ENCODE data around the gene PRKAR1B. TPM values are rescaled to one million over a fixed set of nuclear protein-coding genes. Genes with fewer than 3 reads are reported as not detected.

Gene PRKAR1B
- total RNA-seq, 1 experiment from 2014 or later = 62.0 TPM

- POLR2A ChIA-PET = no interaction called here
- CTCF ChIA-PET = no interaction called here
- in situ Hi-C loops (cut with HindIII; ENCODE audit: low pct_unique_long_range_greater_than_20kb, low sequenced_read_pairs) (no loop called here), intact Hi-C loops (cut with micrococcal nuclease; ENCODE audit: unreplicated experiment) (no loop called here)
- DNase-seq (ENCODE audit: low read depth, low spot score) (no peak), ATAC-seq (no peak)
- BruUV-seq (replicated peaks) = no TSS peak
- Histone ChIP-seq H3K36me3 (ENCODE audit: control insufficient read depth, insufficient read depth, low read length) (no peaks in the 10 kb centered on the region), H3K9me3 (ENCODE audit: control insufficient read depth, insufficient read depth, low read depth, low read length) (no peaks in the 10 kb centered on the region), H3K4me1 (ENCODE audit: control insufficient read depth, insufficient read depth, low read length) (no peaks in the 10 kb centered on the region; the same call in 1 of the 2 replicates), H3K27ac (ENCODE audit: low read length) (no peak overlapping the region), H3K27me3 (ENCODE audit: control insufficient read depth, insufficient read depth, low read length) (no peaks in the 10 kb centered on the region), H3K4me3 (ENCODE audit: low read depth in 2 of 2, low read length in 2 of 2) (no peak overlapping the region)
- TF ChIP-seq REST (IDR thresholded peaks at IDR 0.05; ENCODE audit: insufficient read depth in 1 of 2, low read depth in 2 of 2, low read length in 1 of 2) = no peak
- no peak for TF ChIP-seq TCF7L2 (IDR thresholded peaks at IDR 0.05; ENCODE audit: low read depth, low read length)
- TF ChIP-seq POLR2AphosphoS5 (IDR thresholded peaks at IDR 0.05; ENCODE audit: low read depth, low read length) = no peak
- no peak for TF ChIP-seq CTCF (IDR thresholded peaks at IDR 0.05)
- TF ChIP-seq SIN3A (IDR thresholded peaks at IDR 0.05; ENCODE audit: borderline replicate concordance, insufficient read depth, low read depth, low read length) = no peak
Observed at GRCh38 chr7:598899-599298, 128.2 kb downstream of the PRKAR1B start.

- H3K9me3 ChIP-seq (ENCODE audit: control insufficient read depth, insufficient read depth, low read depth, low read length) = no peaks in the 10 kb centered on the region
- no peak overlapping the region for H3K27ac ChIP-seq (ENCODE audit: low read length)
- no peaks in the 10 kb centered on the region for H3K27me3 ChIP-seq (ENCODE audit: control insufficient read depth, insufficient read depth, low read length)
- ChIA-PET CTCF (interaction anchor here (0.7 kb wide), 1 partner anchor 39 kb away, joined by 4 read pairs; no protein-coding TSS in a partner anchor), POLR2A (no interaction called here)
- no TSS peak for BruUV-seq (replicated peaks)
- intact Hi-C loops (cut with micrococcal nuclease; ENCODE audit: unreplicated experiment) (no loop called here), in situ Hi-C loops (cut with HindIII; ENCODE audit: low pct_unique_long_range_greater_than_20kb, low sequenced_read_pairs) (no loop called here)
- H3K4me1 ChIP-seq (ENCODE audit: control insufficient read depth, insufficient read depth, low read length) = no peaks in the 10 kb centered on the region; the same call in 1 of the 2 replicates
- no peaks in the 10 kb centered on the region for H3K36me3 ChIP-seq (ENCODE audit: control insufficient read depth, insufficient read depth, low read length)
- no peak overlapping the region for H3K4me3 ChIP-seq (ENCODE audit: low read depth in 2 of 2, low read length in 2 of 2)
- TF ChIP-seq SIN3A (IDR thresholded peaks at IDR 0.05; ENCODE audit: borderline replicate concordance, insufficient read depth, low read depth, low read length) (no peak), CTCF (IDR thresholded peaks at IDR 0.05) (no peak), TCF7L2 (IDR thresholded peaks at IDR 0.05; ENCODE audit: low read depth, low read length) (no peak), REST (IDR thresholded peaks at IDR 0.05; ENCODE audit: insufficient read depth in 1 of 2, low read depth in 2 of 2, low read length in 1 of 2) (no peak), POLR2AphosphoS5 (IDR thresholded peaks at IDR 0.05; ENCODE audit: low read depth, low read length) (no peak)
- DNase-seq (ENCODE audit: low read depth, low spot score) (no peak), ATAC-seq (no peak)
Observed at GRCh38 chr7:597348-598178, 129.5 kb downstream of the PRKAR1B start.
